ENCODE results near the gene NRSN2. TPM values are rescaled to one million over a fixed set of nuclear protein-coding genes. Genes with fewer than 3 reads are reported as not detected.

Gene NRSN2
- total RNA-seq, 1 experiment from 2014 or later: 43.4 TPM

DNA sequence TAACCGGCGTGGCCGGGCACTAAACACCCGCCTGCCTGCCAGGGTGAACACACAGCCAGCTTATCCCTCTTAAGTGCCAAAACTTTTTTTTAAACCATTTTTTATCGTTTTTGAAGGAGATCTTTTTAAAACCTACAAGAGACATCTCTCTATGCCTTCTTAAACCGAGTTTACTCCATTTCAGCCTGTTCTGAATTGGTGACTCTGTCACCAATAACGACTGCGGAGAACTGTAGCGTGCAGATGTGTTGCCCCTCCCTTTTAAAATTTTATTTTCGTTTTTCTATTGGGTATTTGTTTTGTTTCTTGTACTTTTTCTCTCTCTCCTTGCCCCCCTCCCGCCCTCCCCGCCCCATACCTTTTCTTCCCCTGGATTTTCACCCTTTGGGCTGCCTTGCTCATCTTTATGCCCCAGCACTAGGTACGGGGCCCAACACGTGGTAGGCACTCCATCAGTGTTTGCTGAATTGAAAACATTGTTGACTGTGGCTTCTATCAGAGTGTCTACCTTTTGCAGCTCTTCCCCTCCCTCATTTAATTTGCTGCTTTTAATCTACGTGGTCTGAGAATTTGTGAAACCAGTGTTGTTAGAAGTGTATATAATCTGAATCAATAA is 48.0 kb upstream of the NRSN2 start:
- Histone ChIP-seq H3K9me3 (ENCODE audit: low read depth, low read length, poor library complexity, severe bottlenecking) (no peaks in the 10 kb centered on the region), H3K27ac (ENCODE audit: low read depth, low read length, poor library complexity, severe bottlenecking) (peak overlapping the region; percentile 99), H3K36me3 (ENCODE audit: insufficient read depth, low read length, poor library complexity, severe bottlenecking) (peaks cover 12% of the 10 kb centered on the region), H3K27me3 (replicated peaks; ENCODE audit: insufficient read depth, low read depth, low read length, poor library complexity) (no peaks in the 10 kb centered on the region), H3K4me3 (ENCODE audit: low read depth, low read length, poor library complexity, severe bottlenecking) (peak overlapping the region; percentile 88), H3K4me1 (ENCODE audit: insufficient read depth, low read length, poor library complexity, severe bottlenecking) (peaks cover 32% of the 10 kb centered on the region)
- CTCF ChIA-PET: interaction anchor here (0.7 kb wide), 1 partner anchor 55 kb away, joined by 3 read pairs; no protein-coding TSS in a partner anchor
- TF ChIP-seq, protein P1, sequence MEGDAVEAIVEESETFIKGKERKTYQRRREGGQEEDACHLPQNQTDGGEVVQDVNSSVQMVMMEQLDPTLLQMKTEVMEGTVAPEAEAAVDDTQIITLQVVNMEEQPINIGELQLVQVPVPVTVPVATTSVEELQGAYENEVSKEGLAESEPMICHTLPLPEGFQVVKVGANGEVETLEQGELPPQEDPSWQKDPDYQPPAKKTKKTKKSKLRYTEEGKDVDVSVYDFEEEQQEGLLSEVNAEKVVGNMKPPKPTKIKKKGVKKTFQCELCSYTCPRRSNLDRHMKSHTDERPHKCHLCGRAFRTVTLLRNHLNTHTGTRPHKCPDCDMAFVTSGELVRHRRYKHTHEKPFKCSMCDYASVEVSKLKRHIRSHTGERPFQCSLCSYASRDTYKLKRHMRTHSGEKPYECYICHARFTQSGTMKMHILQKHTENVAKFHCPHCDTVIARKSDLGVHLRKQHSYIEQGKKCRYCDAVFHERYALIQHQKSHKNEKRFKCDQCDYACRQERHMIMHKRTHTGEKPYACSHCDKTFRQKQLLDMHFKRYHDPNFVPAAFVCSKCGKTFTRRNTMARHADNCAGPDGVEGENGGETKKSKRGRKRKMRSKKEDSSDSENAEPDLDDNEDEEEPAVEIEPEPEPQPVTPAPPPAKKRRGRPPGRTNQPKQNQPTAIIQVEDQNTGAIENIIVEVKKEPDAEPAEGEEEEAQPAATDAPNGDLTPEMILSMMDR (conservative IDR thresholded peaks at IDR 0.05; ENCODE audit: low read depth, low read length): no peak
- no peak for TF ChIP-seq EZH2 (IDR thresholded peaks at IDR 0.05; ENCODE audit: borderline replicate concordance, low read depth, low read length, poor library complexity, severe bottlenecking)
- peak; percentile 44 for DNase-seq (ENCODE audit: low spot score)
- intact Hi-C loops (cut with micrococcal nuclease; ENCODE audit: unreplicated experiment): no loop called here
- BruUV-seq (replicated peaks): no TSS peak
- POLR2A ChIA-PET (ENCODE audit: low non-redundant PET): no interaction called here

DNA sequence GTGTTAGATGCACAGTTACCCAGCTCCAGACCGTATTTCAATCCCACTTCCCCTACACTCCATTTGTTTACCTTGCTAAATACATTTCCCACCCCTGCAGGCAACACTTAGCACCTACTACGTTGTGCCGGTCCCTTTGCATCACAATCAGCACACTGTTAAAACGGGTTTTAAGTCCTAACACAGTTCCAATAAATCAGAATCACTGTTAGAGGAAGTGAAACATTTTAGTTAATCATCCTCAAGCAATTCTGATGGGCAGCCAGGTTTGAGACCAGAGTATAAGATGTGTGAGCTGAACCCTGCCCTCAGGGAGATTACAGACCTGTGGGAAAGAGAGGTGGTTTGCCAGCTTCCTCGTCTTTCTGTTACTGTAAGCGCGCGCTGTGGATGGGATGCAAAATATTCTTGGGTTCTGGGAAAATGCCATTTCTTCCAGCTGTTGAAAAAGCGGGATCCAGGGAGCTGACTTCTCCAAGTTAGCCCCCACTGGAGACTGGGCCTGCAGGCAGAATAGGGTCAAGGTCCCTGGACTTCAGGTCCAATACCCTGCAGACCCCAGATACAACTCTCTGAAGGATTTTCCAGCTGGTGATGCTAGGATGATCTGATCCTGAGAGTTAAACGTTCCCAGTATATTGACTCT is 46.4 kb upstream of the NRSN2 start:
- Histone ChIP-seq H3K4me1 (ENCODE audit: insufficient read depth, low read length, poor library complexity, severe bottlenecking) (peaks cover 32% of the 10 kb centered on the region), H3K4me3 (ENCODE audit: low read depth, low read length, poor library complexity, severe bottlenecking) (peak overlapping the region; percentile 88), H3K9me3 (ENCODE audit: low read depth, low read length, poor library complexity, severe bottlenecking) (no peaks in the 10 kb centered on the region), H3K27ac (ENCODE audit: low read depth, low read length, poor library complexity, severe bottlenecking) (peak overlapping the region; percentile 73), H3K36me3 (ENCODE audit: insufficient read depth, low read length, poor library complexity, severe bottlenecking) (peaks cover 12% of the 10 kb centered on the region), H3K27me3 (replicated peaks; ENCODE audit: insufficient read depth, low read depth, low read length, poor library complexity) (no peaks in the 10 kb centered on the region)
- no TSS peak for BruUV-seq (replicated peaks)
- ChIA-PET POLR2A (ENCODE audit: low non-redundant PET) (interaction anchor here (0.6 kb wide), 1 partner anchor 35 kb away, joined by 3 read pairs; no protein-coding TSS in a partner anchor), CTCF (interaction anchor here (0.6 kb wide), 1 partner anchor 205 kb away, joined by 12 read pairs; no protein-coding TSS in a partner anchor)
- no peak for DNase-seq (ENCODE audit: low spot score)
- TF ChIP-seq EZH2 (IDR thresholded peaks at IDR 0.05; ENCODE audit: borderline replicate concordance, low read depth, low read length, poor library complexity, severe bottlenecking): no peak
- TF ChIP-seq, protein P1 (conservative IDR thresholded peaks at IDR 0.05; ENCODE audit: low read depth, low read length): no peak
- intact Hi-C loops (cut with micrococcal nuclease; ENCODE audit: unreplicated experiment): no loop called here

DNA sequence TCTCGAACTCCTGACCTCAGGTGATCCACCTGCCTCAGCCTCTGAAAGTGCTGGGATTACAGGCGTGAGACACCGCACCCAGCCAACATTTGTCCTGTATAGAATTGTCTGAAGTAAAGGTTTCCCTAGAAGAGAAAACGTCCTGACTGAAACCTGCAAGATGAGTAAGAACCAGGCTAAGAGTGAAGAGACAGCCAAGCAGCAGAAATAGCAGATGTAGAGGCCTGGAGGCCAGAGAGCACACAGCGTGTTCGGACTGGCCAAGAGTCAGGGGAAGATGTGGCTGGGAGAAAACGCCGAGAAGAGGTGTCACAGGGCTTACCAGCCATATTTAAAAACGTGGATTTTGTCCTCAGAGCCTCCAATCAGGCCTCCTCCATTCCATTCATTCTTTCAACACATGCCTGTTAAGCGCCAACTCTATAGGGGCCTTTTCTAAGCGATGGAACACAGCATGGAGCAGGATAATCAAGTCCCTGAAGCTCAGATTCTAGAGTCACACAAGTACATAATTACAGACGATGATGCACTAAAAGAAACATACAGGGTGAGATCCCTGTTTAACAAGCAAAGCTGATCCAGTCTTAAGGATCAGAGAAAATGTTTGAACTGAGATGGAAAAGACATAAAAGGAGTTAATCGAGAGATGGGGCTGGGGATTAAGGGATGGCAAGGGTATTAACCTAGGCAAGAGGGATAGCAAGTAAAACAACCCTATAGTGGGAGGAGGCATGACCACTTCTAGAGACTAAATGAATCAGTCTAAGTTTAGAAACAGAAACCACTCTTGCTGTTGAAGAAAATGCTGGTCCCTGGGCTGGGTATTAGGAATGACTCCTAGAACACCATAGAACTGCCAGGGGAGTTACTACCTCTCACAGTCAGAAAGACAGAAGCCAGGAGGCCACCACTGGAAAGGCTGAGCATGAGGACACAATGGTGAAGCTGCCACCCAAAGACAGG is 44.7 kb upstream of the NRSN2 start:
- POLR2A ChIA-PET (ENCODE audit: low non-redundant PET): no interaction called here
- no peak for TF ChIP-seq EZH2 (IDR thresholded peaks at IDR 0.05; ENCODE audit: borderline replicate concordance, low read depth, low read length, poor library complexity, severe bottlenecking)
- TF ChIP-seq, protein P1 (conservative IDR thresholded peaks at IDR 0.05; ENCODE audit: low read depth, low read length): no peak
- intact Hi-C loops (cut with micrococcal nuclease; ENCODE audit: unreplicated experiment): no loop called here
- Histone ChIP-seq H3K36me3 (ENCODE audit: insufficient read depth, low read length, poor library complexity, severe bottlenecking) (peaks cover 12% of the 10 kb centered on the region), H3K27me3 (replicated peaks; ENCODE audit: insufficient read depth, low read depth, low read length, poor library complexity) (no peaks in the 10 kb centered on the region), H3K27ac (ENCODE audit: low read depth, low read length, poor library complexity, severe bottlenecking) (peak overlapping the region; percentile 73), H3K4me1 (ENCODE audit: insufficient read depth, low read length, poor library complexity, severe bottlenecking) (peaks cover 32% of the 10 kb centered on the region), H3K9me3 (ENCODE audit: low read depth, low read length, poor library complexity, severe bottlenecking) (no peaks in the 10 kb centered on the region), H3K4me3 (ENCODE audit: low read depth, low read length, poor library complexity, severe bottlenecking) (no peak overlapping the region)
- no peak for DNase-seq (ENCODE audit: low spot score)
- BruUV-seq (replicated peaks): no TSS peak
- CTCF ChIA-PET: no interaction called here
